NCI-H128 (cell line): ENCODE data around the gene MAOA.
"Not testable (repeated sequence)": the region's sequence is repeated elsewhere in the genome, so short reads cannot be mapped to it uniquely, and the experiment has no call there.

ENCODE experiments used
- DNase-seq: peaks from one replicate; lab custom pipeline; 2025; ENCODE audit not compliant: unreplicated experiment; lab: John Stamatoyannopoulos, UW

MAOA gene

DNA sequence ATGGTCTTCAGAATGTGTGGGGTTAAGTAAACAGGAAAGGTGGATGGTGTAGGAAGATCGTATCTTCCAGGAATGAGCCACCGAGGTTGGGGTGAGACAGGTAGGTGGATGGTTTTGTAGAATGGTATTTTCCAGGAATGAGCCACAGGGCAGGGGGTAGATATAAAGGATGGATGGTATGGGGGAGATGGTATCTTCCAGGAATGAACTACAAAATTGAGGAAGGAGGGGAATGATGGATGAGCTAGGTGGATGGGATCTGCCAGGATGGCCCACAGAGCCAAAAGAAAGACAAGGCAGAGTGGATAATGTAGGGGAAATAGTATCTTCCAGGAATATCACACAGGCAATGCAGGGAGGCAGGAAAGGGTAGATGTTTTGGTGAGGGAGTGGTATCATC, 60.0 kb downstream of the MAOA start:
- no peak for DNase-seq

DNA sequence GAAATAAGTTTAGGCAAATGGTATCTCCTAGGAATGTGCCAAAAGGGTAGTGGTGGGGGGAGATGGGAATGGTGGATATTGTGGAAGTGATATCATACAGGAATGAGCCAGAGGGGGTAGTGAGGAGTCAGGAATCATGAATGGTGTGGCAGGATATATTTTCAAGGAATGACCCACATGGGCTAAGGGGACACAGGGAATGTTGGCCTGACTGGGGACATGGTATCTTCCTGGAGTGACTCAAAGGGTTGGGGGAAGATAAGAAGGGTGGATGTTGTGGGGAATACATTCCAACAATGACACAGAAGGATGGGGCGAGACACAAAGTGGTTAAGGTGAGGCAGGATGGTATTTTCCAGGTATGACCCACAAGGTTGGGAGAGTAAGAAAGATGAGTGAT, 60.6 kb downstream of the MAOA start:
- DNase-seq = no peak

DNA sequence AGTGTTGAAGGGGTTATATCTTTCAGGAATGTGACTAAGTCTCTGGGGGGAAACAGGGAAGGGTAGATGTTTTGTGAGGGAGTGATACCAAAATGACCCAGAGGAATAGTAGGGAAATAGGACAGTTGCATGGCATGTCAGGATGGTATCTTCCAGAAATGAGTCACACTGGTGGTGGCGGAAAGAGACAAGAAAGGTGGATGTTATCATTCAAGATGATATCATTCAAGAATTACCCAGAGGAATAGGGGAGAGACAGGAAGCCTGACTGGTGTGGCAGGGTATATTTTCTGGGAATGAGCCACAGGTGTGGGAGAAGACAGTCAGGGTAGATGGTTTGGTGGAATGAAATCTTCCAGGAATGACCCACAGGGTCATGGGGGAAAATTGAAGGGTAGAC, 61.1 kb downstream of the MAOA start:
- no peak for DNase-seq

DNA sequence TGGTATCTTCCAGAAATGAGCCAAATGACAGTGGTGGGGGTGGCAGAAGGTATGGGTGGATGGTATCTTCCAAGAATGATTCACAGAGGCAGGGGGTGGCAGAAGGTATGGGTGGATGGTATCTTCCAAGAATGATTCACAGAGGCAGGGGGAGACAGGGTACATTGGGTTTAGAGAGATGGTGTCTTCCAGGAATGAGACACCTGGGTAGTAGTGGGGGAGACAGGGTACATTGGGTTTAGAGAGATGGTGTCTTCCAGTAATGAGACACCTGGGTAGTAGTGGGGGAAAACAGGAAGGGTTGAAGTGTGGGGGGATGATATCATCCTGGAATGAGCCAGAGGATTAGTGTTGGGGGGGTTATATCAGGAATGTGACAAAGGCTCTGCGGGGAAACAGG, 62.0 kb downstream of the MAOA start:
- DNase-seq = no peak

DNA sequence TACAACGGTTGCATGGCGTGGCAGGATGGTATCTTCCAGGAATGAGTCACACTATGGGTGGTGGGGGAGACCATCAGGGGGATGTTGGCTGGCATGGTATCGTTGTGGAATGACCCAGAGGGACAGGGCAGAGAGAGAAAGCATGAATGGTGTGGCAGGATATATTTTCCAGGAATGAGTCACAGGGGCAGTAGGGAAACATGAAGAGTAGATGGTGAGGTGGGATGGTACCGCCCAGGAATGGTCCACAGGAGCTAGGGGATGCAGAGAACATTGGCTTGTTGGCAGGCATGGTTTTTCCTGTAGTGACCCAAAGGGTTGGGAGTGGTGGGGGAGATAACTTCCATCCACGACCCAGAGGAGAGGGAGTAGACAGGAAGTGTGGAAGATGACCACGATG, 62.4 kb downstream of the MAOA start:
- DNase-seq = no peak

DNA sequence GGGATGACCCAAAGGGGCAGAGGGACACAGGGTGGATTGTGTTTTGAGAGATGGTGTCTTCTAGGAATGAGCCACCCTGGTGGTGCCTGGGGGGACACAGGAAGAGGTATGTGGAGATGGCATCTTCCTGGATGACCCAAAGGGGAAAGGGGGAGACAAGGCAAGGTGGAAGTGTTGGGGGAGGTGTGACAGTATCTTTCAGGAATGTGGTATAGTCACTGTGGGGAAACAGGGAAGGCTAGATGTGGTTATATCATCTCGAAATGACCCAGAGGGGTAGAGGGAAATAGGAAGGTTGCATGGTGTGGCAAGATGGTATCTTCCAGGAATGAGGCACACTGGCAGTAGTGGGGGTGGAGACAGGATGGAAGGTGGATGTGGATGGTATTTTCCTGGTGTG, 62.9 kb downstream of the MAOA start:
- no peak for DNase-seq

DNA sequence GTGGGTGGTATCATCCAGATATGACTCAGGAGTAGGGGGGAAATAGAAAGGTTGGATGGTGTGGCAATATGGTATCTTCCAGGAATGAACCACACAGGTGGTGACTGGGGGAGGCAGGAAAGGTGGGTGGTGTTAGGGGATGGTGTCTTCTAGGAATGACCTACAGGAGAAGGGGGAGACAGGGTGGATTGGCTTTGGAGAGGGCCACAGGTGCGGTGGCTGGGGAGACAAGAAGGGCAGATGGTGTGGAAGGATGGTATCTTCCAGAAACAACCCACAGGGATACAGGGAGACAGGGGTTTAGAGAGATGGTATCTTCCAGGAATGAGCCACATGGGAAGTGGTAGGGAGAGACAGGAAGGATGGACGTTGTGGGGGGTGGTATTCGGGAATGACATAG, 64.0 kb downstream of the MAOA start:
- DNase-seq = no peak

DNA sequence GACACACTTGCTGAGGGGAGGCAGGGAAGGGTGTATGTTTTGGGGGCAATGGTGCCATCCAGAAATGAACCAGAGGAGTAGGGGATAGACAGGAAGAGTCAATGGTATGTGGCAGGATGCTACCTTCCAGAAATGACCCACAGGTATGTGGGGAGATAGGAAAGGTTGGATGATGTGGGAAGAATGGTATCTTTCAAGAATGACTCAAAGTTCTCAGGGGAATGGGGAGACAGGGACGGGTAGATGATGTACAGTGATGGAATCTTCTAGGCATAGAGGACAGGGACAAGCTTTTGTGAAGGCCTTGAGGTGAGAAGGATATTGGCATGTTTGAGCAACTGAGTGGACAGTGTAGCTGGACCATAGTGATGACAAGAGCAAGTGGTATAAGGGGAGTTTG, 64.9 kb downstream of the MAOA start:
- DNase-seq = no peak

DNA sequence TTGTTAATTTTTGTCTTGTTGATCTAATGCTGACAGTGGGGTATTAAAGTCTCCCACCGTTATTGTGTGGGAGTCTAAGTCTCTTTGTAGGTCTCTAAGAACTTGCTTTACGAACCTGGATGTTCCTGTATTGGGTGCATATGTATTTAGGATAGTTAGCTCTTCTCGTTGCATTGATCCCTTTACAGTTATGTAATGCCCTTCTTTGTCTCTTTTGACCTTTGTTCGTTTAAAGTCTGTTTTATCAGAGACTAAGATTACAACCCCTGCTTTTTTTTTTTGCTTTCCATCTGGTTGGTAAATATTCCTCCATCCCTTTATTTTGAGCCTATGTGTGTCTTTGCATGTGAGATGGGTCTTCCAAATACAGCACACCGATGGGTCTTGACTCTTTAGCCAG, 69.1 kb downstream of the MAOA start:
- not testable (repeated sequence) for DNase-seq

DNA sequence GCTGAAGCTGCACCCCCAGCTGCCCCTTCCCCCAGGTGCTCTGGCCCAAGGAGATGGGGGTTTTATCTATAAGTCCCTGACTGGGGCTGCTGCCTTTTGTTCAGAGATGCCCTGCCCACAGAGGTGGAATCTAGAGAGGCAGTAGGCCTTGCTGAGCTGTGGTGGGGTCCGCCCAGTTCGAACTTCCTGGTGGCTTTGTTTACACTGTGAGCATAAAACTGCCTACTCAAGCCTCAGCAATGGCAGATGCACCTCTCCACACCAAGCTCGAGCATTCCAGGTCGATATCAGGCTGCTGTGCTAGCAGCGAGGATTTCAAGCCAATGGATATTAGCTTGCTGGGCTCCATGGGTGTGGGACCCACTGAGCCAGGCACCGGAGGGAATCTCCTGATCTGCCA, 71.2 kb downstream of the MAOA start:
- DNase-seq = not testable (repeated sequence)

DNA sequence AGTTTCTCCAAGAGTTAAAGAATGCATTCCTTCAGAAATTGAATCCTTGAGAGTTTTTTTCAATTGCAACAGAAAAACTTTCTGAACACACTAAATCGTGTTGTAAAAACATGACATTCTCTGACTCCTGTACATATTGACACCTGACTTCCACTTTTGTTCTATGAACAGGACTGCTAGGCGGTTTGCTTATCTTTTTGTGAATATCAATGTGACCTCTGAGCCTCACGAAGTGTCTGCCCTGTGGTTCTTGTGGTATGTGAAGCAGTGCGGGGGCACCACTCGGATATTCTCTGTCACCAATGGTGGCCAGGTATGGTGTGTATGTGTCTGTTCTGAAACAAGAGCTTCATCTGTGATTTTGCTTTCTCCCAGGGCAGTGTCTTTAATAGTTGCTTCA, 71.9 kb downstream of the MAOA start:
- DNase-seq = no peak

DNA sequence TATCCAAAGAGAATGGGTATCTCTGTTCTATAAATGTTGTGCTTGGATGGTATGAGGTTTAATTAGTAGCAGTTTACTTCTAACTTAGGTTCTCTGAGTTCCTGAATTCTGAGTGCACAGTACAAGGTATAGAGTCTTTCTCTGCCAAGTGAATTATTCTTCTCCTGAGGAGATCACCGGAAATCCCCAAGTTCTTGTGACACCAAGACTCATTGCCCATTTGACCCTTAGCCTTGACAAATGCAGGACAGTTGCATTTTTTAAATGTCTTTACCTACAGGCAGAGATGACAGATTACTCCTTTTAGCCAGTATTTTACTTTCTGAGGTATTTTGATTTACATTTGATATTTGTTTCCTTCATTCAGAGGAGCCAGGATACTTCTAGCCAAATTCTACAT, 72.9 kb downstream of the MAOA start:
- DNase-seq = no peak

DNA sequence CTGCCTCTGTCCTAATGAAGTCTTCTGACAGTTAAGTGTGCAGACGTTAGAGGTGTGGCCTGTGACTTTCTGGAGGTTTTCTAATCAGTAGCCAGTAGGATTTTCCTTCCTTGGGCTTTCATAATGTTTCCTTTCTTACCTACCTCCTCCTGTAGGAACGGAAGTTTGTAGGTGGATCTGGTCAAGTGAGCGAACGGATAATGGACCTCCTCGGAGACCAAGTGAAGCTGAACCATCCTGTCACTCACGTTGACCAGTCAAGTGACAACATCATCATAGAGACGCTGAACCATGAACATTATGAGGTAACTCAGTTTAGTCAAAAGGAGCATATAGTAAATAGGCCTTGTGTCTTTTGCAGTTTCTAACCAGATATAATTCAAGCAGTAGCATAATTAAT, 75.0 kb downstream of the MAOA start:
- DNase-seq = no peak

DNA sequence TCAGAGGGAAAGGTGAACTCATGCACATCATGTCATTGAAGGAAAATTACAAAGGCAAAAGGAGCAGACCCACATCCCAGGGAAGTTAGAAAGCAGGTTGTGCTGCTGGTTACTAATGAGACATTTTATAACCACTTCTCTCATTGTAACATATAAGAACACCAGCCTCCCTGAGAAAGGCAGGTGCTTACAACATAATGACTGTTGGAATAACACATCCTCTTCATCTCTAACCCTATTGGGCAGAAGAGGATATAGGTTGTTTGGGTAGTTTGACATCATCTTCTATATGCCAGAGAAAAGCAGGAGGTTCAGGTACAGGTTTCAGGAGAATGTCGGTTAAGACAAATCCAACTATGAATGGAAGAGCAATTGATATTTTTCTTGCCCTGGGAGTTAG, 77.6 kb downstream of the MAOA start:
- no peak for DNase-seq

DNA sequence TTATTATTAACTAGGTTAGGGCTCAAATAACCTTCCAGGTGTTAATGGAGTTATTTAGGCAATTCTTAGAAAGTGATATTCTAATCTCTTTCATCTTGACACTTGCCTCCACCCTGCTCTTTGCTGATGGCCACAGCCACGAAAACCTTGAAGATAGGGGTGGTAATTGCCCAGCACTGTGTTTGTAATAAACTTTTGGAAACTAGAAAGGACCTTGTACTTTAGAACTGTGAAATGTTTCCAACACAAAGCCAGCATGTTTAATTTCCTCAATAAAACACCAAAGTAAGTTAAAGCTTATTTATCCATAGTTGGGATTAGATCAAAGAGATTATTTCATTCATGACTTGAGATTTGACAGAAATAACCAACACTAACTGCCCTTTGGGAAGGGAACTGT, 78.3 kb downstream of the MAOA start:
- no peak for DNase-seq

DNA sequence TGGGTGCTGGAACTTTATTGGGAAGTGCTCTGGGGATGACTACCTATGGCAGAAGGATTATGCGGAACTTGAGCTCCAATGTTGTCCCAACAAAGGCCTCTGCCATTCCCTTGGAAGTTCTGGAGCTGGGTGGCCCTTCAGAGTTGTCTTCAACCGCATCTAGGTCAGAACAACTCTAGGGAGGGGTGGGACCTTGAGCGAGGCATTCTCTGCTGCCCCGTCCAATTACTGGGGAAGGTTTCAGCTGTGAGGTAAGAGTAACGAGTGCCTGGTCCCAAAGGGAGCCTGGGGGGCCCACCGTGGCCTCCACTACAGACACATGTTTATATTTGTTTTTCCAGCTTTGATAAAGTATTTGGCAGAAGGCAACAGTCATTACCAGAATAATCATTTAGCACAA, 79.4 kb downstream of the MAOA start:
- no peak for DNase-seq

DNA sequence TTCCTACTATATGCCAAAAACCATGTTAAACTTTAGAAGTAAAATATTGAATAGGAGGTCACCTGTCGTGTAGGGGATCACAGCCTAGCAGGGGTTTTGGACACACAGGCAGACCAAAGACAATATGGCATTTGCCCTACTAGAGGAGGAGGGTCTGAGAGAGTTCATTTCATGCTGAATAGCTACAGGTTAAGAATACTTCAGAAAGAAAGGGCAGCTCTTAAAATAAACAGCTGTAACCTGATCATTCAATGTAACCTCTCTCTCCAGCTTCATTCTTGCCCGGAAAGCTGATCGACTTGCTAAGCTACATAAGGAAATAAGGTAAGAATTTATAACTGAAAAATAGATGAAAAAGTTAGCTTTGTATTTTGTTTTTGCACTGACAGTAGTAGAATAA, 79.9 kb downstream of the MAOA start:
- DNase-seq = peak; percentile 6

DNA sequence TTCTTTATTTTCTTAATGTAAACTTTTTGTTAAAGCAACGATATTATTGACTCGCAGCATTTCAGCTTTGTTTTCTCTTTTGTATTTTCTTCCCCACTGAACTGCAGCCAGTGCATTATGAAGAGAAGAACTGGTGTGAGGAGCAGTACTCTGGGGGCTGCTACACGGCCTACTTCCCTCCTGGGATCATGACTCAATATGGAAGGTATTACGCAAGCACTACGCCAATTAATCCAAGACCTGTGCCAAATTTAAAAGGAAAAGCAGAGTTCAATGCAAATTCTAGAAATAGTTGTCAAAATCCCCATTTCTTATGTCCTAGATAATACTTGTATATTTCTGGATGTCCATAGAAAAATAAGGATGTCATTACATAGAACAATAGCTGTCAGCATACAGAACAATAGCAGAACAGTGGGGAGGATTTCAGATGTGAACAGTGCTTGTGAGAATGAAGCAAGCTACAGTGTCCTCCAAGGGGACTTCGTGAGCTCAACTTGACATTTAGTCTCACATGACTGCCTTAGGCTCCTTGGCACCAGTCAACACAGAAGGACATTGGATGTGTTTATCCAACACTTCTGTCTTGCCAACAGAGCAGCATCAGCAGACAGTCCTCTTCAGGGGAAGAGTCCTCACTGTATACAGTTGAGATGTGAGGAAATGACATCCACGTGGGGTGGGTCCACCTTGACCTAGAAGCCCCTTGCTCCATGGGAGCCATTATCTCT, 85.9 kb downstream of the MAOA start:
- no peak for DNase-seq

DNA sequence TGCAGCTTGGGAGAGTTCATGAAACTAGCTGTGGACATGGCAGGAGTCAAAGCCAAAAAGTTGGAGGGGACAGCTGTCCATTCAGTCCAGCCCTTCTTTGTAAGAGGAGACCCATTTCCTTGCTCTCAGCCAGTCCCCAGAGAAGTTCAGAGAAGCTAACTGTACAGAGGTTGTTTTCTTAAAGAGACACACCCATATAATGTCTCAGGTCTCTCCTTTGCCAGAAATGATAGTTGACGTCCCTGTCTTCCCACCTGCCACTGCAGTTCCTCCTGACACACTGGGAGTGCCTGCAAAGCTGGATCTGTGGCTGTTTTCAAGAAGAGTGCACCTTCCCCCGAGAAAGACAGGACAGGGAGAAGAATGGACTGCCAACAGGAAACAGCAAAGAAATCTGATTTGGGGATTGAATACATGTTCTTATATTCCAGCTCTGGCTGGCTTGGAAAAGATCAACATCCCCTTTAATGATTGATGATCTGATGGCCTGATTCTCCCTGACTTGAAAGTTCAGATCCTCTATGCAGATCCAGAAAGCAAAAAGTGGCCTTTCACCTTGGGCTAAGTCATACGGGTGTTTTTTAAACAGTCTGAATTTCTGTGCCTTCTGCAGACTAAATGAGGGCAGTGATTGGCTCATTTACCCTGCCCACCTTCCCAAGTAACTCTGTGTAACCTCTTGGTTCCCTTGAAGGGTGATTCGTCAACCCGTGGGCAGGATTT, 87.2 kb downstream of the MAOA start:
- no peak for DNase-seq

DNA sequence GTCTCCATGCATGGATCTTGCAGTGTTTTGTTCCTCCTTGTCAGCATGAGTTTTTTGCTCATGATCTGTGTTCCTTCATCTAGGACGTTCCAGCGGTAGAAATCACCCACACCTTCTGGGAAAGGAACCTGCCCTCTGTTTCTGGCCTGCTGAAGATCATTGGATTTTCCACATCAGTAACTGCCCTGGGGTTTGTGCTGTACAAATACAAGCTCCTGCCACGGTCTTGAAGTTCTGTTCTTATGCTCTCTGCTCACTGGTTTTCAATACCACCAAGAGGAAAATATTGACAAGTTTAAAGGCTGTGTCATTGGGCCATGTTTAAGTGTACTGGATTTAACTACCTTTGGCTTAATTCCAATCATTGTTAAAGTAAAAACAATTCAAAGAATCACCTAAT, 88.2 kb downstream of the MAOA start:
- no peak for DNase-seq

DNA sequence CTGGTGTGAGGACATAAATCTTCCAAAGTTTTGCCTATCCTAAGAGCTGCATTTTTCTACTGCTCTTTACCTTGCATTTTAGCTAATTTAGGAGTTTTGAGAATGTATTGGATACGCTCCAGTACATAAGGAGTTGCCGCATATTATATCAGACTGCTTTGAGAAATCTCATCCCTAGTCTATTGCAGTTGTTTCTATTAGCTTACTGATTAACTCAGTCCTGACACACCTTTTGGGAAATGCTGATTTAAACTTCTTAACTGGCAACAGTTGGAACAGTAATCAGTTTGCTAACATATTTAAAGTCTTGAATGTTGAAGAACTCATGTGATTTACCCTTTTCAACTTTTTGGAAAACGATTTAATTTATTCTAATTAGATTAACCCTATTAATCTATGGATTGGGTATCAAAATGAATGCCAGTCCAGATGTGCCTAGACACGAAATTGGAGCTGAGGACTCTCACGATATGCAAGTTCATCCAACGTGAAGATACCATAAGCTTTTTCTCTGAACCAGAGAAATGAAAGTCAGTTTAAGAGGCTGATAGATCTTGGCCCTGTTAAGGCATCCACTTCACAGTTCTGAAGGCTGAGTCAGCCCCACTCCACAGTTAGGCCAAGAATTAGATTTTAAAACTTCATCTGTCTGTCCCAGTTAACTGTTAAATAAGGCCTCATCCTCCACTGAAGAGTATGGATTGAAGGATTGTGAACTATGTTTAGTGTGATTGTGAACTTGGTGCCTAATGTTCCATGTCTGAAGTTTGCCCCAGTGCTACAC, 90.0 kb downstream of the MAOA start:
- no peak for DNase-seq

DNA sequence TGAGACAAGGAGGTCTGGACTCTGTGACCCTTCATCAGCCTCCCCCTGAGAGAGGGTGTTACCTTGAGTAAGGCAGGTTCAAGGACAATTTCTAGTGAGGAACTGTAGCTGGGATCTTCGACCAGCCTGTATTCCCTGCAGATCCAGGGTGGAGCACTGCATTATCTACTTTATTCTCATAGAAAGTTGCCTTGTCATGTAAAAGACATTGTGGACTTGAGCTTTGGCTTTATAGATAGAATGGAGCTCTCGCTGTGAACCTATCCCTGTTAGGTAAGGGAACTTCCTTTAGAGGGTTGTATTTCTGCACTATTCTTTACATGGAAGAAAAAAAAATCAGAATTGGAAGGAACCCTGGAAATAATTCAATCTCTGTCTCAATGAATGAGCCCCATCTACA, 91.4 kb downstream of the MAOA start:
- DNase-seq = no peak
